Motor neuron (in vitro differentiated cells): ENCODE results near the gene ACAA1. TPM values are rescaled to one million over a fixed set of nuclear protein-coding genes. Genes with fewer than 3 reads are reported as not detected.

Experiments
- ATAC-seq, 8 experiments: fragments of 200-7000 bp; cut with Tn5 transposase; replicated peaks in 6 of 8; 2 replicates each; pipeline ENCODE4 v1.8.0; 2021; ENCODE audit warnings: mild to moderate bottlenecking in 8 of 8, moderate library complexity in 8 of 8
- H3K27ac ChIP-seq, 2 donors: fragments of 250-450 bp; sonication (Bioruptor Pico); 2 replicates each; pipeline ENCODE4 v1.9.0; 2021; ENCODE audit warnings: antibody characterized with exemption in 2 of 2, mild to moderate bottlenecking in 2 of 2, moderate library complexity in 1 of 2
- H3K4me1 ChIP-seq, 2 donors: fragments of 250-450 bp; sonication (Bioruptor Pico); replicated peaks in 1 of 2; 2 replicates each; pipeline ENCODE4 v1.6.1; 2021; ENCODE audit warnings: antibody characterized with exemption in 2 of 2, mild to moderate bottlenecking in 2 of 2, moderate library complexity in 1 of 2
- H3K4me3 ChIP-seq, 5 donors: fragments of 250-450 bp; sonication (Bioruptor Pico); 2 replicates each; pipeline ENCODE4 v1.9.0; 2021; ENCODE audit warnings: antibody characterized with exemption in 5 of 5, mild to moderate bottlenecking in 5 of 5, moderate library complexity in 4 of 5
- WGBS, 10 experiments: fragments of 450-650 bp; shearing (Covaris generic); methylation state at CpG; one replicate each; pipeline ENCODE4 v1.0.0; 2022; 5-methylcytosine and 5-hydroxymethylcytosine counted together
- in situ Hi-C, 9 experiments: fragments of 400-800 bp; cut with MboI; loops; one replicate each; pipeline ENCODE4 v1.15.0; 2021; ENCODE audit warnings: low sequenced_read_pairs in 9 of 9, low pct_unique_long_range_greater_than_20kb in 2 of 9; ENCODE audit not compliant: unreplicated experiment in 9 of 9
- total RNA-seq, 8 experiments: library from RNA; unstranded; fragments of 300-600 nt; gene quantifications; 2 replicates each; pipeline versions ENCODE4 v1.2.3 to v1.2.4, GENCODE V29; 2022

The ACAA1 gene
- total RNA-seq, 8 experiments from 2014 or later = 11.3 to 60.3 (median 25.7) TPM

- 100% methylated on average over 1 to 2 of the region's 4 CpGs; no CpG with 5 or more reads in 8 of the 10 experiments for whole genome bisulfite sequencing, 10 experiments
- no peaks in the 10 kb centered on the region for H3K4me1 ChIP-seq
- H3K4me3 ChIP-seq = no peak overlapping the region
- in situ Hi-C loops = no loop called here
- ATAC-seq = no peak
- H3K27ac ChIP-seq = no peak overlapping the region
Observed at GRCh38 chr3:38127611-38128302, 9.2 kb downstream of the ACAA1 start.

- Histone ChIP-seq H3K4me1 (no peaks in the 10 kb centered on the region), H3K4me3 (no peak overlapping the region), H3K27ac (no peak overlapping the region)
- 40 to 100% (median 100%) methylated on average over 1 to 2 of the region's 6 CpGs; no CpG with 5 or more reads in 5 of the 10 experiments for WGBS, 10 experiments
- in situ Hi-C loops = no loop called here
- ATAC-seq = no peak
Observed at GRCh38 chr3:38126121-38126892, 10.6 kb downstream of the ACAA1 start.

DNA sequence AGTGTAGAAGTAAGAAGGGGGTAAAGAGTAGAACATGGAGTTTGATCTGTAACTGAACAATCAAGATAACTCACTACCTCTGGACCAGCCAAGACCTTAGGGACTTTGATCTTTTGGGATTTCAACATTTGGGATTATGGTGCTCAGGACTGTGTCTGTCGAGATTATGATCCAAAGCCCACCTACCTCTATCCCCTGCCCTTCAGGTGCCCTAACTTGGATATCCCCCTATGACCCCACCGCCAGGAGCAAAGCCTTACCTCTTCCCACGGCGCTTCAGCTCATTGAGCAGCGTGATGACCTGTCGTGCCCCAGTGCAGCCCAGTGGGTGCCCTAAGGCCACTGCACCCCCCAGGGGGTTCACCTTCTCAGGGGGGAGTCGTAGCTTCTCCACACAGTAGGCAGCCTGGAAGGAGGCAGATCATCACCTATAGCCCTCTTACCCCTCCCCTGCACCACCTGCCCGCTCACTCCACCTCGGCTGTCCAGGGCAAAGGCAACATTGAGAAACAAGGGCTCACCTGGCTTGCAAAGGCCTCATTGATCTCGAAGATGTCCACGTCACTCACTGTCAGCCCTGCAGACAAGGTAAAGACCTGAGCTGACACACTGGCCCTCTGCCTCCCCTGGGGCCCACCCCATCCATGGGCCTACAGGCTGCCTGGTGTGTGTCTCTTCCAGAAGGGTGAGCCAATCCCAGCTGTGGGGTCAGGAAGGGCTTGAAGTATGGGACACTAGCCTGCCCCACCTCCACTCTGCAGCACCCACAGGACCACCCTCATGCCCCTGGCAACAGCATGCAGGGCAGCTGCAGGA lies 11.4 kb downstream of the ACAA1 start:
- Histone ChIP-seq H3K4me3 (no peak overlapping the region), H3K27ac (no peak overlapping the region), H3K4me1 (no peaks in the 10 kb centered on the region)
- no peak for ATAC-seq
- 92 to 100% (median 97%) methylated on average over 2 to 7 of the region's 11 CpGs; no CpG with 5 or more reads in 3 of the 10 experiments for WGBS, 10 experiments
- in situ Hi-C loops = no loop called here

DNA sequence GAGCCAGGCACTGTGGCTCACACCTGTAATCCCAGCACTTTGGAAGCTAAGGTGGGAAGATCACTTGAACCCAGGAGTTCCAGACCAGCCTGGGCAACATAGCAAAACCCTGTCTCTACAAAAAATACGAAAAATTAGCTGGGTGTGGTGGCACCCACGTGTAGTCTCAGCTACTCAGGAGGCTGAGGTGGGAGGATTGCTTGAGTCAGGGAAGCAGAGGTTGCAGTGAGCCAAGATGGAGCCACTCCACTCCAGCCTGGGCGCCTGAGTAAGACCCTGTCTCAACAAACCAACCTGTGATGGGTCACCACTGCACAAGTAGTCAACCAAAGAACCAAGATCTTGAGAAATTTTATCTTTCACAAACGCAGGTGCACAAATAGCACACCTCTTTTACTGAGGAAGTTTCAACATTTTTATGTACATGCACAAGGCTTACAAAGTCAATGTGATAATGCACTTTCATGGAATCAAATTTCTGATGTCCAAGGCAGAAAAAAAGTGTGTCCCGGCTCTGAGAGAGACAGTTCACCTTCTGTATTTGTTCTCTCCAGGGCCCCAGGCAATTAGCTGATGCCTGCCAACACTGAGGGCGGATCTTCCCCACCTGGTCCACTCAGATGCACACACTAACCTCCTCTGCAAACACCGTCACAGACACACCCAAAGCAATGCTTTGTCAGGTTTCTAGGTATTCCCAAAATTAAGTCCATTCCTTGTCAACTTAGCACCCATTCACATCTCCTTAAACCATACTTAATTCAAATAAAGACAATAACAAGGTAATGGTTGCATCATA lies 12.4 kb downstream of the ACAA1 start:
- H3K4me1 ChIP-seq = no peaks in the 10 kb centered on the region
- ATAC-seq = no peak
- 68 to 100% (median 85%) methylated on average over 1 to 4 of the region's 7 CpGs; no CpG with 5 or more reads in 2 of the 10 experiments for WGBS, 10 experiments
- no peak overlapping the region for H3K4me3 ChIP-seq
- in situ Hi-C loops = no loop called here
- no peak overlapping the region for H3K27ac ChIP-seq

DNA sequence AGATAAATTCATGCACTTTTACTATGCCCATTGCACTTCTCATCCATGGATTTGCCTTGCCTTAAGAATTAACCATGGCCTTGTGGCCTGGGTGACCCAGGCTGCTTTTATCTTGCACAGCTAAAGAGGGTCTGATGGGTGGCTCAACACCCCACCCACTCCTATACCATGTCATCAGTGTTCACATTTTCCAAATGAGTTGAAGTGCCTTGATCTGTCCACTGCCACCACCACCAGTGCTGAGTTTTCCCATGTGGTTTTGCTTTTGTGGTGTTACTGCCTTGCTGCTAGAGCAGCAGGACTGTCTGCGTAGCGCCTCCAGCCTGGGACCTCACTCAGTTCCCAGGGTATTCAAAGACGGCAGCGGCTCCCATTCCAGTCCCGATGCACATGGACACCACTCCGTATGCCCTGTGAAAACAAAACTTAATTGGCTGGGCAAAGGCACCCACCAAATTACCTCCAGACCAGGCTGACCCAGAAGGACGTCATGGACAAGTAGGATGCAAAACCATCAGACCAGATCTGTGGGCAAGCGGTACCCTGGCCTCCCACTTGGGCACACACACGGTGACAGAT lies 14.1 kb downstream of the ACAA1 start:
- H3K4me1 ChIP-seq = no peaks in the 10 kb centered on the region
- H3K27ac ChIP-seq = no peak overlapping the region
- ATAC-seq = no peak
- H3K4me3 ChIP-seq = no peak overlapping the region
- in situ Hi-C loops = no loop called here
- 82 to 100% (median 100%) methylated on average over 1 to 6 of the region's 9 CpGs; no CpG with 5 or more reads in 5 of the 10 experiments for WGBS, 10 experiments

DNA sequence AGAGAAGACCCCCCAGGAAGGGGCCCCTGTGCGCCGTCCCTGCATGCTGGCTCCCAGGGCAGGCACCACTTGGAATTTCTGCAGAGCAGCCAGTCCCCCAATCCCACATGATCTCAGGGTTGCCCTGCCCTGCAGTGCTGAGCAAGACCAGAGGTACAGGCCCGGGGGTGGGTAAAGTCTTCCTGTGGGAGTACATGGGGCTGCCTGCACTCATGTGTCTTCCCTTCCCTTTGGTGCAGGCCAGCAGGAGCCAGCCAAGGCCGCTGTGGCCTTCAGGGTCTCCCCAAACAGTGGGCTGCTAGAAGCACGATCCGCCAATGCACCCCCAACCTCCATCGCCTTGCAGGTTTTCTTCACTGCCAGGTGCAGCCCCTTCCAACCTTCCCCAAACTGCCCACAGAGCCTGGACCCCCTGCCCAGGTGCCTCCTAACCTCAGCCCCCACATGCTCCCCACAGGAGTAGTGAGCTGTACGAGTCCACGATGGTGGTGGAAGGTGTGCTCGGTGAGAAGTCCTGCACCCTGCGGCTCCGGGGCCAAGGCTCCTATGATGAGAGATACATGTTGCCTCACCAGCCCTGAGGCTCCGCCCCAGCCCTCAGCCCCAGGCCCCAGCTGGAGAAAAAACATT lies 15.0 kb downstream of the ACAA1 start:
- H3K4me3 ChIP-seq = no peak overlapping the region
- no peak overlapping the region for H3K27ac ChIP-seq
- no peaks in the 10 kb centered on the region for H3K4me1 ChIP-seq
- in situ Hi-C loops = no loop called here
- WGBS, 10 experiments = 100% methylated on average over 1 to 4 of the region's 13 CpGs; no CpG with 5 or more reads in 7 of the 10 experiments
- ATAC-seq = no peak

DNA sequence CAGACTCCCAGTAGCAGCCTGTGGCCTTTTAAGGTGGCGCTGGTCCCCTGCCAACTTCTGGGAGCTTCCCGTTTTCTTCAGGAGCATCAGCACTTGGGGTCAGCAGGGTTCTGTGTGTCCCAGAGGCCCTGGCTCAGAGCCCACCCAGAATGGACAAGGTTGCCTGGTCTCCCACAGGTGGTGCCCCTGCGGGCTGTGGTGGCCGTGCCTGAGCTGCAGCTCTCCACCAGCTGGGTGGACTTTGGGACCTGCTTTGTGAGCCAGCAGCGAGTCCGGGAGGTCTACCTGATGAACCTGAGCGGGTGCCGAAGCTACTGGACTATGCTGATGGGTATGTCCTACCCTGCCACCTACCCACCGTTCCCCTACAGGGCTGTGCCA lies 15.5 kb downstream of the ACAA1 start:
- WGBS, 10 experiments = 50 to 100% (median 80%) methylated on average over 1 to 2 of the region's 9 CpGs; no CpG with 5 or more reads in 6 of the 10 experiments
- no peak for ATAC-seq
- Histone ChIP-seq H3K4me3 (no peak overlapping the region), H3K4me1 (no peaks in the 10 kb centered on the region), H3K27ac (no peak overlapping the region)
- in situ Hi-C loops = no loop called here

DNA sequence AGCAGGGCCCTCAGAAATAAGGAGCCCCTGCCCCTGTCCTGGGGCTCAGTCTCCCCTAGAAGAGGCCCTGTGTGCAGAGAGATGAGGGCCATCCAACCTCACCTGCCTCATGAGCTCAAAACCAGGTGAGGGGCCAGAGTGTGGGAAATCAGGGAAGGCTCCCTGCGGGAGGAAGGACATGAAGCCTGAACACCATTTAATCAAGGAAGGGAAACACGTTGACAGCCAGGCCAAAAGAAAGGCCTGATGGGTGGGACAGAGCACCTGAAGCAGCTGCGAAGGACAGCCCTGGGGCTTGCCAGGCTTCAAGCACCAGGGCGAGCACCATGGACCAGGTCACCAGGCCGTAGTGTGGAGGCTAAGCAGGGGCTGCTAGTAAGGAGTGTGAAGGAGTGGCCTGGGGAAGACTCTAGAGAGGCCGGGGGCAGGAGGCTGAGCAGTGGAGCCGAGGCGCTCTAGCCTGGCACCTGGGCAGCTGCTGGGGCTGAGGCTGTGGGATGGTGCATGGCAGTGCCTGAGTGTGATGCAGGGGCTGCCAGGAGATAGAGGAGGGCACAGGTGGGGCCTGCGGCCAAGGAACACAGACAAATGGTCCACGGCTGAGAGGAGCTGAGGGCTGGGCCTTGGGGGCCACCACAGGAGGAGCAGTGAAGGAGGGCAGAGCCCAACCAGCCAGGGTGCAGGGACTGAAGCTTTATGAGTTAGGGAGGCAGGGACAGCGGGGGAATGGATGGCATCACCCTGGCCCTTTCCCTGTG lies 16.1 kb downstream of the ACAA1 start:
- Histone ChIP-seq H3K27ac (no peak overlapping the region), H3K4me1 (no peaks in the 10 kb centered on the region), H3K4me3 (no peak overlapping the region)
- in situ Hi-C loops = no loop called here
- ATAC-seq = peak in 1 of 8 experiments; percentile 6
- 20 to 100% (median 89%) methylated on average over 1 to 7 of the region's 11 CpGs; no CpG with 5 or more reads in 3 of the 10 experiments for WGBS, 10 experiments

DNA sequence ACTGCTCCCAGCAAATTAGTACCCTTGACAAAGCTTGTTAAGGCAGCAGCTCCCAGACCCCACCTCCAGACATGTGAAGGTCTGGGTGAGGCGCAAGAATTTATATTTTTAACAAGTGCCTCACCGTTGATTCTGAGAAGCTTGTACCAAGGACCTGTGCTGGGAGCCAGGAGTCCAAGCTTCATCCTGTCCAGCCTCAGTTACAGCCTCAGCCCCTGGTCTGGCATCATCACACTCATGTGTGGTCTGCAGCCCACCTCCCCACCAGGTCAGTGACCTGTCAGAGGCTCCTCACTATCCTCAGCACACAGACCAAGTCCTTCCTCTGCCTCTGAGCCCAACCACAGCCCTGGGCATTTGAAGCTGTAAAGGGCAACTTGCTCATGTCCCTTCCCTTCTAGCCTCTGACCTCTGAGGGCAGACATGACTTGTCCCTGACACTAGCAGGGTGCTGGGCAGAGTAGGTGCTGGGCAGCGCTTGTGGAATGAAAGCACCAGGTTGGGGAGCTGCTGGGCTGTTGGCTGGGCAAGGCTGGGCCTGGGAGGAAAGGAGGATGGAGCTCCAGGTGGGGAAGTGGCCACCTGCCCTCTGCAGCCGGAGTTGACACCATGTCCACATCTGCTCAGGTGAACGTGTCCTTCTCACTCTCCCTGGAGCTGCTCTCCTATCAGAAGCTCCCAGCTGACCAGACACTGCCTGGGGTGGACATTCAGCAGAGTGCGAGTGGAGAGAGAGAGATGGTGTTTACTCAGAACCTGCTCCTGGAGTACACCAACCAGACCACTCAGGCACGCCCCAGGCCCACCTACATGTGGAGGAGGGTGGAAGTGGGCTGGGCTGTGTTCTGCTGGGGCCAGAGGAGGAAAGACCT lies 16.9 kb downstream of the ACAA1 start:
- no peak overlapping the region for H3K27ac ChIP-seq
- ATAC-seq = no peak
- no peak overlapping the region for H3K4me3 ChIP-seq
- H3K4me1 ChIP-seq = no peaks in the 10 kb centered on the region
- in situ Hi-C loops = no loop called here
- WGBS, 10 experiments = 75 to 100% (median 94%) methylated on average over 2 to 4 of the region's 7 CpGs; no CpG with 5 or more reads in 5 of the 10 experiments

DNA sequence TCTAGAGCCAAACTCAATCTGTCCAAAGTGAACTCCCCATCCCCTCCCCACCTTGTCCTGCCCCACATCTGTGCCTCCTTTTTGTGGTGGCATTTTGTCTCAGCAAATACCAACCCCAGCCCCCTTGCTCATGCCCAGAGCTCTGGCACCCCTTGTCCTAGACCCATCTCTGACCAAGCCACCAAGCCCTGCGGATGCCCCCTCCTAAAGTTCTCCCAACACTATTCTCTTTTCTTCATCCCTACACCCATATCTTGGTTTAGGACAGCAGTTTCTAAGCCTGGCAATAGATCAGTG lies 17.7 kb downstream of the ACAA1 start:
- WGBS, 10 experiments = 100% methylated on average over 1 of the region's 1 CpG; no CpG with 5 or more reads in 9 of the 10 experiments
- in situ Hi-C loops = no loop called here

More for the DNA sequence above, 17.7 kb downstream of the ACAA1 start:
- Histone ChIP-seq H3K4me3 (no peak overlapping the region), H3K4me1 (no peaks in the 10 kb centered on the region), H3K27ac (no peak overlapping the region)
- no peak for ATAC-seq
